Neuronal stem cell (in vitro differentiated cells): ENCODE measurements around the gene VEGFB.
A peak's percentile ranks its signal among the peaks of the same experiment; 100 is the strongest.

Experiments
- DNase-seq: peaks from one replicate; pipeline ENCODE4 v3.0.0-alpha.2; 2013; ENCODE audit warnings: low spot score
- H2AFZ ChIP-seq: one replicate; pipeline ENCODE4 v1.6.1; 2013; ENCODE audit warnings: mild to moderate bottlenecking, low read length, inconsistent platforms
- H2AK5ac ChIP-seq: 2 replicates; pipeline ENCODE4 v1.6.1; 2013; ENCODE audit warnings: low read depth, mild to moderate bottlenecking, inconsistent platforms, low read length, moderate library complexity, mixed read lengths
- H2BK120ac ChIP-seq: 2 replicates; pipeline ENCODE4 v1.6.1; 2013; ENCODE audit warnings: low read depth, mild to moderate bottlenecking, inconsistent platforms, low read length, moderate library complexity, mixed read lengths
- H2BK12ac ChIP-seq: one replicate; pipeline ENCODE4 v1.6.1; 2013; ENCODE audit warnings: low read length, inconsistent platforms
- H2BK15ac ChIP-seq: 2 replicates; pipeline ENCODE4 v1.6.1; 2013; ENCODE audit warnings: mild to moderate bottlenecking, low read length, inconsistent platforms, mixed read lengths
- H2BK5ac ChIP-seq: one replicate; pipeline ENCODE4 v1.6.1; 2013; ENCODE audit warnings: inconsistent platforms, mild to moderate bottlenecking, low read length, moderate library complexity
- H3K14ac ChIP-seq: one replicate; pipeline ENCODE4 v1.6.1; 2013; ENCODE audit warnings: low read length, inconsistent platforms
- H3K18ac ChIP-seq: 2 replicates; pipeline ENCODE4 v1.6.1; 2013; ENCODE audit warnings: low read length, inconsistent platforms
- H3K23ac ChIP-seq: 2 replicates; pipeline ENCODE4 v1.6.1; 2013; ENCODE audit warnings: low read depth, mild to moderate bottlenecking, mixed read lengths, low read length, inconsistent platforms; ENCODE audit not compliant: poor library complexity
- H3K27ac ChIP-seq: replicated peaks from 3 replicates; pipeline ENCODE4 v1.5.1; 2013; ENCODE audit warnings: low read length, inconsistent platforms
- H3K27me3 ChIP-seq, 3 experiments: 2 replicates each; pipeline ENCODE4 v1.6.1; 2013; ENCODE audit warnings: low read length in 3 of 3, mild to moderate bottlenecking in 2 of 3, inconsistent platforms in 1 of 3, low read depth in 1 of 3, mixed read lengths in 1 of 3, moderate library complexity in 1 of 3; ENCODE audit not compliant: control insufficient read depth in 3 of 3, insufficient read depth in 3 of 3
- H3K36me3 ChIP-seq, 2 donors: replicated peaks in 1 of 2; 2 replicates each; pipeline ENCODE4 v1.6.1; 2013; ENCODE audit warnings: low read length in 2 of 2; ENCODE audit not compliant: control insufficient read depth in 2 of 2, insufficient read depth in 2 of 2
- H3K4ac ChIP-seq: 2 replicates; pipeline ENCODE4 v1.6.1; 2013; ENCODE audit warnings: inconsistent platforms, mild to moderate bottlenecking, low read length, moderate library complexity
- H3K4me1 ChIP-seq, 2 donors: 1 replicate in 1 of 2; 2 replicates in 1 of 2; pipeline ENCODE4 v1.6.1; 2013; ENCODE audit warnings: low read length in 2 of 2, low read depth in 1 of 2; ENCODE audit not compliant: control insufficient read depth in 2 of 2, insufficient read depth in 1 of 2
- H3K4me2 ChIP-seq: one replicate; pipeline ENCODE4 v1.6.1; 2013; ENCODE audit warnings: mild to moderate bottlenecking, low read length, inconsistent platforms; ENCODE audit not compliant: insufficient read depth, poor library complexity, severe bottlenecking
- H3K4me3 ChIP-seq, 2 donors: 2 replicates each; pipeline ENCODE4 v1.5.1; 2013; ENCODE audit warnings: low read length in 2 of 2, mild to moderate bottlenecking in 2 of 2, inconsistent platforms in 1 of 2, moderate library complexity in 1 of 2
- H3K79me1 ChIP-seq: one replicate; pipeline ENCODE4 v1.6.1; 2013; ENCODE audit warnings: low read depth, mild to moderate bottlenecking, inconsistent platforms, low read length, moderate library complexity
- H3K9ac ChIP-seq: one replicate; pipeline ENCODE4 v1.6.1; 2013; ENCODE audit warnings: mild to moderate bottlenecking, low read depth, low read length, inconsistent platforms; ENCODE audit not compliant: poor library complexity
- H3K9me3 ChIP-seq, 2 donors: replicated peaks in 1 of 2; 2 replicates each; pipeline versions ENCODE3 to v1.6.1; 2013; ENCODE audit warnings: low read length in 2 of 2, mild to moderate bottlenecking in 2 of 2, inconsistent platforms in 1 of 2, low read depth in 1 of 2, mixed read lengths in 1 of 2, moderate library complexity in 1 of 2; ENCODE audit not compliant: control insufficient read depth in 2 of 2, insufficient read depth in 1 of 2
- H4K8ac ChIP-seq: one replicate; pipeline ENCODE4 v1.6.1; 2013; ENCODE audit warnings: low read depth, mild to moderate bottlenecking, inconsistent platforms, low read length, moderate library complexity
- H4K91ac ChIP-seq: one replicate; pipeline ENCODE4 v1.6.1; 2013; ENCODE audit warnings: low read length, low read depth, mild to moderate bottlenecking, inconsistent platforms; ENCODE audit not compliant: poor library complexity
- WGBS, 2 donors: extraction: QIAGEN DNeasy Blood & Tissue Kit; methylation state at CpG; one replicate each; pipeline ENCODE4 v1.1.7; 2013; ENCODE audit warnings: missing lambda C conversion rate in 2 of 2, mixed read lengths in 1 of 2; ENCODE audit not compliant: insufficient read length in 2 of 2, insufficient replicate concordance in 1 of 2; ENCODE audit errors: extremely low coverage in 2 of 2; 5-methylcytosine and 5-hydroxymethylcytosine counted together

VEGFB gene

DNA sequence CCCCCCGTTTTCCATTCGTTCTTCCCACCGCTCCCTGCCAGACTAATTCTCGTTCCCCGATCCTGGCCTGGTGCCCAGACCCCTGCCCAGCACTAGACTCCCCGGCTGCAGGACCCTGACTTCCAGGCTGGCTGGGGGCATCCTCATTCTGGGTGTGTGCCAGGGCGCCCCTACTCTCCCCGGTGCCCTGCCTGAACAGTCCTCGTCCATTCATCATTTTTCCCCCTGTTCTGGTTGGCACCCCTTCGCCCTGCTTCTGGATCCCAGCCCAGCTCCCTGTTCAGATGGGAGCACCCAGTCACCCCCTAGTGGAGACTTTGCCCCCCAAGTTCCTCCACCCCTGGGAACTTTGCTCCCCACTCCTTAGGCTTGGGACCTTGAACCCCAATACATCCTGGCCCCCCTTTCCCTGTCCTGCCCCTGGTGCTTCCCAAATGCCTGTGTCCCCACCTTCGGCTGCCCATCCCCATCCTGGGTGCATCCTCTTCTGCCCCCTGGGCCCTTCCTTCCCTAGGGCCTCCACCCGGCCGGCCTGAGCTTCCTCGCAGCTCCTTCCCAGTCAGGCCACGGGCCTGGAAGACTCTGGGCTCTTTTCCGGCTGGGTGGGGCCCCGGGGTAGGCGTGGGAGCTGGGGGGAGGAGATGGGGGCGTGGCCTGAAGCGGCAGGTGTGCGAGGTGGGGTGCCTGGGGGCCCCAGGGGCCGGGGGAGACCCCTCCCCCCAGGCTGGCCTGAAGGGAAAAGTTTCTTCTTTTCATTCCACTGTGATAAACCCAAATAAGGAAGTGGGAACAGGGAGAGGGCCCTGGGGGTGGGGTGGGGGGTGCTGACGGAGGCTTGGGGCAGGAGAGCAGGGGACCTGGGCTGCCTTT is 17.9 kb downstream of the VEGFB start:
- Histone ChIP-seq H3K4me1 (peaks cover 16 to 35% of the 10 kb centered on the region in 2 donors), H2BK5ac (no peak overlapping the region), H3K14ac (no peak overlapping the region), H3K79me1 (no peaks in the 10 kb centered on the region), H3K23ac (peak overlapping the region; percentile 56), H2AFZ (peak overlapping the region; percentile 97), H3K27me3 (no peaks in the 10 kb centered on the region), H2BK15ac (peak overlapping the region; percentile 70), H3K9ac (peak overlapping the region; percentile 80), H4K8ac (no peak overlapping the region), H2BK120ac (no peak overlapping the region), H4K91ac (no peak overlapping the region), H3K9me3 (no peaks in the 10 kb centered on the region), H3K4me3 (peak overlapping the region; percentile 70 to 89), H3K4me2 (peak overlapping the region; percentile 95), H2AK5ac (peak overlapping the region; percentile 91), H3K4ac (peak overlapping the region; percentile 47), H3K18ac (peak overlapping the region; percentile 88), H3K27ac (no peak overlapping the region), H2BK12ac (no peak overlapping the region), H3K36me3 (peaks cover 7 to 29% of the 10 kb centered on the region in 2 donors)
- no peak for DNase-seq
- WGBS, 2 donors: no CpG with 5 or more reads among the region's 23 CpGs

DNA sequence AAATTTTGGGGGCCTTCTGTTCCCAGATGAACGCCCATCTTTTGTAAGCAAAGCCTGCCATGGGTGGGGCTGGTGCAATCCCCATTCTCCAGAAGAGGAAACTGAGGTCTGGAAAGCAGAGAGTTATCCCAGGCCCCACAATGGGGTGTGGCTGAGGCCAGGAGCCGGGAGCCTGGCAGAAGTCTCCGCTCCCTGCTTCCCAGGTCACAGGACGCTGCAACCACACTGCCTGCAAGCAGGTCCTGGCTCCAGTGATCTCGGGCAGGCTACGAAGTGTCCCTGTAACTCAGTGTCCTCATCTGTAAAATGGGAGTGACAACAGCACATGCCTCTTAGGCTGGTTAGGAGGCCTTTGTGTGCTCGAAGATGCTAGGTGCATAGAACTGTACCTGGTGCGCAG is 18.7 kb downstream of the VEGFB start:
- Histone ChIP-seq H3K27ac (no peak overlapping the region), H3K4me3 (peak overlapping the region in 1 of 2 donors; percentile 70), H3K4me1 (peaks cover 14 to 32% of the 10 kb centered on the region in 2 donors), H3K18ac (no peak overlapping the region), H3K23ac (no peak overlapping the region), H3K4ac (no peak overlapping the region), H2BK120ac (no peak overlapping the region), H3K14ac (no peak overlapping the region), H4K8ac (no peak overlapping the region), H3K9ac (peak overlapping the region; percentile 51), H2BK15ac (no peak overlapping the region), H4K91ac (no peak overlapping the region), H3K79me1 (no peaks in the 10 kb centered on the region), H3K4me2 (no peak overlapping the region), H3K9me3 (no peaks in the 10 kb centered on the region), H3K27me3 (no peaks in the 10 kb centered on the region), H2BK12ac (no peak overlapping the region), H3K36me3 (peaks cover 8 to 35% of the 10 kb centered on the region in 2 donors), H2AFZ (no peak overlapping the region), H2BK5ac (no peak overlapping the region), H2AK5ac (peak overlapping the region; percentile 69)
- WGBS, 2 donors: no CpG with 5 or more reads among the region's 8 CpGs
- no peak for DNase-seq

DNA sequence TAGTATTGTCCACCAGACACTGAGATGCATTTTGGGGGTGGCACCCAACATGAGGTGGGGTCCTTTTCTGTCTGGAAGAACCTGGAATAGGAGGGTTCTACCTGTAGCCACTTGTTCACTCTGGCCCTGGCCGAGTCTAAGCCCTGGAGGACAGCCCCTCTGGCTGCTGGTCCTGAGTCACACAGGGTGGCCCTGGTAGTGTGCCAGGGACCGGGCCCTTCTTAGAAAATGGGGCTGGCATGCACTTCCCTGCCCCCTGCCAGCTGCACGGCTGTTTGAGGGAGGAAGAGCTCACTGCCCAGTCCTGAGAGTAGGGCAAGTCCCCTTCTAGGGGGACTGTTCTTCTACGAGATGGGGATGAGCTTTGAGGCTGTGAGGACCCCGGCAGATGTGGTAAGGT is 19.1 kb downstream of the VEGFB start:
- no peak overlapping the region for H3K4ac ChIP-seq
- H3K36me3 ChIP-seq: peaks cover 12 to 39% of the 10 kb centered on the region in 2 donors
- no peak overlapping the region for H3K23ac ChIP-seq
- H3K4me3 ChIP-seq: no peak overlapping the region
- no peak for DNase-seq
- no peak overlapping the region for H2AK5ac ChIP-seq
- no peak overlapping the region for H2BK120ac ChIP-seq
- no peak overlapping the region for H2BK12ac ChIP-seq
- WGBS, 2 donors: no CpG with 5 or more reads among the region's 5 CpGs
- no peak overlapping the region for H3K4me2 ChIP-seq
- peaks cover 14 to 29% of the 10 kb centered on the region in 2 donors for H3K4me1 ChIP-seq
- no peak overlapping the region for H4K8ac ChIP-seq
- no peaks in the 10 kb centered on the region for H3K79me1 ChIP-seq
- no peak overlapping the region for H3K9ac ChIP-seq
- no peak overlapping the region for H3K27ac ChIP-seq
- H4K91ac ChIP-seq: no peak overlapping the region
- no peaks in the 10 kb centered on the region for H3K9me3 ChIP-seq
- H3K14ac ChIP-seq: no peak overlapping the region
- no peaks in the 10 kb centered on the region for H3K27me3 ChIP-seq
- H2BK5ac ChIP-seq: no peak overlapping the region
- no peak overlapping the region for H2AFZ ChIP-seq
- H3K18ac ChIP-seq: no peak overlapping the region
- no peak overlapping the region for H2BK15ac ChIP-seq

DNA sequence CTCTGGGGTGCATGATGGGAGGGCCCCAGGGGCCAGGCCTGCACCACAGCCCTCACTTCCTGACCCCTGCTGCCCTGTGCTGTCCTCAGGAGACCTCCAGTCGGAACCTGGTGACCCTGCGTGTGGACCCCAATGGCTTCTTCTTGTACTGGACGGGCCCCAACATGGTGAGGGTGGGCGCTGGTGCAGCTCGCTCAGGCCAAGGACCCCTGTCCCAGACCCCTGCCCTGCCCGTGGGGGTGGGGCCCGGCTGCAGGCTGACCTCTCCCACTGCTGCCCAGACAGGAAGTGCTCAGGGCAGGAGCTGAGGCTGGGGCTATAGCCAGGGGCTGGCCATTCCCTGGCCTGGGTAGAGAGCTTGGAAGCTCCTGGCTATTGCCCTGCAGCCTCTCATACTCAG is 19.9 kb downstream of the VEGFB start:
- Histone ChIP-seq H4K91ac (no peak overlapping the region), H3K4ac (no peak overlapping the region), H3K18ac (no peak overlapping the region), H4K8ac (no peak overlapping the region), H3K36me3 (peaks cover 19 to 48% of the 10 kb centered on the region in 2 donors), H3K9ac (no peak overlapping the region), H3K14ac (no peak overlapping the region), H2BK5ac (no peak overlapping the region), H2BK120ac (no peak overlapping the region), H3K4me2 (no peak overlapping the region), H2AFZ (no peak overlapping the region), H3K9me3 (no peaks in the 10 kb centered on the region), H3K23ac (no peak overlapping the region), H3K4me1 (peaks cover 12 to 20% of the 10 kb centered on the region in 2 donors), H2AK5ac (no peak overlapping the region), H2BK15ac (no peak overlapping the region), H3K79me1 (no peaks in the 10 kb centered on the region), H2BK12ac (no peak overlapping the region), H3K27ac (no peak overlapping the region), H3K4me3 (no peak overlapping the region), H3K27me3 (no peaks in the 10 kb centered on the region)
- DNase-seq: no peak
- no CpG with 5 or more reads among the region's 7 CpGs for WGBS, 2 donors
